Gastroesophageal sphincter (tissue), 3 donors: ENCODE measurements around the gene MYO1B.

ENCODE experiments used
- EP300 ChIP-seq: sonication (generic); formaldehyde crosslinking; IDR thresholded peaks from one replicate; pipeline ENCODE4 v1.6.1; 2017; ENCODE audit warnings: antibody characterized with exemption, mild to moderate bottlenecking
- POLR2A ChIP-seq, 2 donors: fragments of 450-650 bp; IDR thresholded peaks; one replicate each; pipeline ENCODE4 v1.6.1; 2017; ENCODE audit warnings: antibody characterized with exemption in 2 of 2, mild to moderate bottlenecking in 2 of 2, moderate library complexity in 1 of 2
- POLR2AphosphoS5 ChIP-seq: sonication (generic); formaldehyde crosslinking; IDR thresholded peaks from one replicate; pipeline ENCODE4 v1.6.1; 2017; ENCODE audit warnings: antibody characterized with exemption
- TF ChIP-seq, protein P1 (sequence below), 4 experiments: fragments of 200-600 bp in 2 of 4; fragments of 450-650 bp in 2 of 4; sonication (generic) in 1 of 4; IDR thresholded peaks; one replicate each; pipeline ENCODE4 v1.5.1; 2017 to 2019; ENCODE audit warnings: antibody characterized with exemption in 4 of 4, mild to moderate bottlenecking in 2 of 4, moderate library complexity in 2 of 4

DNA sequence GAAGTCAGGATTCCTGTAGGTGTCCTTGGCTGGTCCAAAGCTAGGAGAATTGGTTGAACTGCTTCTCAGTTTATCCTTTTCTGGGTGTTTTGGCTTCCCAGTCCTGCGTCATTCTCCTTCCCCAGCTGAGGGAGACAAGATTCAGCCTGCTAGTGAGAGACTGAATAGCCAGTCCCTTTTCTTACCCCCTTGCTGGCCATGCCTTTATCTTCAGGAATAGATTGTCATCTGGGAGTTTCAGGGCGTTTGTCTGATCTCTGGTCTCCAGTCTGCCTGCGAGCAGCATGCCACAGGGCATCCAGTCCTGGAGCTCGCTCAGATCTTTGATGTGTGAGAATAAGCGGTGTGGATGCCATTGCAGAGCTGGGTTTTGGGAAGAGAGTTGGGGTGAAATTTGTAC, 5.8 kb downstream of the MYO1B start:
- TF ChIP-seq, protein P1, sequence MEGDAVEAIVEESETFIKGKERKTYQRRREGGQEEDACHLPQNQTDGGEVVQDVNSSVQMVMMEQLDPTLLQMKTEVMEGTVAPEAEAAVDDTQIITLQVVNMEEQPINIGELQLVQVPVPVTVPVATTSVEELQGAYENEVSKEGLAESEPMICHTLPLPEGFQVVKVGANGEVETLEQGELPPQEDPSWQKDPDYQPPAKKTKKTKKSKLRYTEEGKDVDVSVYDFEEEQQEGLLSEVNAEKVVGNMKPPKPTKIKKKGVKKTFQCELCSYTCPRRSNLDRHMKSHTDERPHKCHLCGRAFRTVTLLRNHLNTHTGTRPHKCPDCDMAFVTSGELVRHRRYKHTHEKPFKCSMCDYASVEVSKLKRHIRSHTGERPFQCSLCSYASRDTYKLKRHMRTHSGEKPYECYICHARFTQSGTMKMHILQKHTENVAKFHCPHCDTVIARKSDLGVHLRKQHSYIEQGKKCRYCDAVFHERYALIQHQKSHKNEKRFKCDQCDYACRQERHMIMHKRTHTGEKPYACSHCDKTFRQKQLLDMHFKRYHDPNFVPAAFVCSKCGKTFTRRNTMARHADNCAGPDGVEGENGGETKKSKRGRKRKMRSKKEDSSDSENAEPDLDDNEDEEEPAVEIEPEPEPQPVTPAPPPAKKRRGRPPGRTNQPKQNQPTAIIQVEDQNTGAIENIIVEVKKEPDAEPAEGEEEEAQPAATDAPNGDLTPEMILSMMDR (IDR thresholded peaks at IDR 0.05): no peak
- TF ChIP-seq POLR2A (IDR thresholded peaks at IDR 0.05) (no peak), EP300 (no peak), POLR2AphosphoS5 (no peak)
